ENCODE measurements around the gene KCNAB1. TPM values are rescaled to one million over a fixed set of nuclear protein-coding genes. Genes with fewer than 3 reads are reported as not detected.

Gene KCNAB1
- total RNA-seq, 1 experiment from 2014 or later: 1.0 TPM

DNA sequence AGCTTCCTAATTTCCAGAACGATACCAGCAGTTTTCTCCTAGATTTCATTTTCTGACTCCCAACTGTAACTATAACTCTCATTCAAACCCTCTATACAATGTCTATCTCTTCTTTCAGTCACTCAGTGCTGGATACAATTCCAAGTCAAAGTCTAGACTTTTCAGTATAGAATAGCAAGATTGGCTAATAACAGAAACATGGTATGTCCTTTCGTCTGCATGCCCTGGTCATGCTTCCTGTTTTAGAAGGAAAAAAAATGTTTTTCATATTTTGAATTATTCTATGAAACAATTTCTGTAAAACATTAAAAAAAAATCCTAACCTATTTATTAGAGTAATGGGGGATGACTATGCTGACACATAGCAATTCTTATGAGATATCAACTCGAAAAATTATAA lies 180.0 kb downstream of the KCNAB1 start:
- Mint-ChIP-seq H3K4me3 (no peak overlapping the region), H3K4me1 (peaks cover under 1% of the 10 kb centered on the region; the same call in 1 of the 2 replicates), H3K27ac (no peak overlapping the region), H3K36me3 (no peaks in the 10 kb centered on the region), H3K27me3 (ENCODE audit: low read depth) (no peaks in the 10 kb centered on the region), H3K9me3 (no peaks in the 10 kb centered on the region)
- CTCF ChIA-PET: interaction anchor here (1.5 kb wide), 1 partner anchor 82 kb away, joined by 3 read pairs; no protein-coding TSS in a partner anchor
- ATAC-seq: no peak
- POLR2A ChIA-PET: no interaction called here
- no peak for DNase-seq (ENCODE audit: low spot score)
- no peak for TF ChIP-seq ZNF396 (CRISPR knock-in tag; IDR thresholded peaks at IDR 0.05; ENCODE audit: borderline replicate concordance)
- no peak for TF ChIP-seq OVOL2 (CRISPR knock-in tag; IDR thresholded peaks at IDR 0.05; ENCODE audit: borderline replicate concordance)
- TF ChIP-seq ZNF416 (CRISPR knock-in tag; IDR thresholded peaks at IDR 0.05): no peak
- TF ChIP-seq ELF4 (CRISPR knock-in tag; IDR thresholded peaks at IDR 0.05; ENCODE audit: low read depth): no peak
- TF ChIP-seq JAZF1 (CRISPR knock-in tag; IDR thresholded peaks at IDR 0.05): no peak
- no peak for TF ChIP-seq KAT7 (CRISPR knock-in tag; IDR thresholded peaks at IDR 0.05; ENCODE audit: borderline replicate concordance)
- no peak for TF ChIP-seq NR1H2 (CRISPR knock-in tag; IDR thresholded peaks at IDR 0.05)
- TF ChIP-seq FOXP1 (CRISPR knock-in tag; IDR thresholded peaks at IDR 0.05; ENCODE audit: borderline replicate concordance): no peak
- TF ChIP-seq CREB1 (CRISPR knock-in tag; IDR thresholded peaks at IDR 0.05): no peak
- TF ChIP-seq, protein P1, sequence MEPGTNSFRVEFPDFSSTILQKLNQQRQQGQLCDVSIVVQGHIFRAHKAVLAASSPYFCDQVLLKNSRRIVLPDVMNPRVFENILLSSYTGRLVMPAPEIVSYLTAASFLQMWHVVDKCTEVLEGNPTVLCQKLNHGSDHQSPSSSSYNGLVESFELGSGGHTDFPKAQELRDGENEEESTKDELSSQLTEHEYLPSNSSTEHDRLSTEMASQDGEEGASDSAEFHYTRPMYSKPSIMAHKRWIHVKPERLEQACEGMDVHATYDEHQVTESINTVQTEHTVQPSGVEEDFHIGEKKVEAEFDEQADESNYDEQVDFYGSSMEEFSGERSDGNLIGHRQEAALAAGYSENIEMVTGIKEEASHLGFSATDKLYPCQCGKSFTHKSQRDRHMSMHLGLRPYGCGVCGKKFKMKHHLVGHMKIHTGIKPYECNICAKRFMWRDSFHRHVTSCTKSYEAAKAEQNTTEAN (CRISPR knock-in tag; IDR thresholded peaks at IDR 0.05): no peak

DNA sequence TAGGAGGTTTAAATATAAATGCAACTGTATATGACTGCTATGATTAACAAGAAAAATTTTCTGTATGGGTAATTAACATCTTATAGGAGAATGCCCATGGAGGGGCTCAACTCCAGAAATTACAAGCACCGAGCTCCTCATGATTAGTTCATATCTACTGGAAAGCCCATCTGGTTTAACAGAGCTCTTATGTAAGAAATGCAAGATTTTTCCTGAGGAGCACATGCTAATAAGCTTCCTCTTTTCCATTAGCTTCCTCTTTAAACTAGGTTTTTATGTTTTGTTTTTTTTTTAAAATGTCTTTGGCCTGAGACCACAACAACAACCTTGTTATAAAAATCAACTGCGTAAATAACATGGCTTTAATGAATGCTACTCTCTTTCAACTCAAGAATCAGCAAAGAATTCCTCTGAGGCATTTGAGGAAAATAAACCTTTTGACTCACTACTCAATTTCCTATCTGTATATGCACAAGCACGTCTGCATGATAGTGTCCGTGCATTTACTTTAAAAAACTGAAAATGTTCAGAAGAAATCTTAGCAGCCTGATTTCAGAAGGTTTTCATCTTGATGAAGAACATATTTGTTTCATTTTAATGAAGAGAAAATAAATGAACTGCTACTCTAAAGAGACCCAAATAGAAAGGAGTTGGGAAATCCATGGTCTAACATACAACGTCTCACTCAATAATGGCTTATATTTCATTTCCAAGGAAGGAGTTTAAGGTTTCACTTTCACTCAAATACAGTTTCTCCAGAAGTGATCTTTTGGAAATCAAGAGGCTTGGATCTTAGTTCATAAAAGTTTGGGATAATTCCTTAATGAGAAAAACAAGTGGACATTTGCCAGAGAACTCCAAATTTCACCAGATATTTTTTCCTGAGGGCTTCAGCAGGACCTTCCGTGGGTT lies 180.8 kb downstream of the KCNAB1 start:
- DNase-seq (ENCODE audit: low spot score) (no peak), ATAC-seq (no peak)
- no peak overlapping the region for H3K27ac Mint-ChIP-seq
- H3K9me3 Mint-ChIP-seq: no peaks in the 10 kb centered on the region
- POLR2A ChIA-PET: no interaction called here
- H3K27me3 Mint-ChIP-seq (ENCODE audit: low read depth): no peaks in the 10 kb centered on the region
- TF ChIP-seq, protein P2, sequence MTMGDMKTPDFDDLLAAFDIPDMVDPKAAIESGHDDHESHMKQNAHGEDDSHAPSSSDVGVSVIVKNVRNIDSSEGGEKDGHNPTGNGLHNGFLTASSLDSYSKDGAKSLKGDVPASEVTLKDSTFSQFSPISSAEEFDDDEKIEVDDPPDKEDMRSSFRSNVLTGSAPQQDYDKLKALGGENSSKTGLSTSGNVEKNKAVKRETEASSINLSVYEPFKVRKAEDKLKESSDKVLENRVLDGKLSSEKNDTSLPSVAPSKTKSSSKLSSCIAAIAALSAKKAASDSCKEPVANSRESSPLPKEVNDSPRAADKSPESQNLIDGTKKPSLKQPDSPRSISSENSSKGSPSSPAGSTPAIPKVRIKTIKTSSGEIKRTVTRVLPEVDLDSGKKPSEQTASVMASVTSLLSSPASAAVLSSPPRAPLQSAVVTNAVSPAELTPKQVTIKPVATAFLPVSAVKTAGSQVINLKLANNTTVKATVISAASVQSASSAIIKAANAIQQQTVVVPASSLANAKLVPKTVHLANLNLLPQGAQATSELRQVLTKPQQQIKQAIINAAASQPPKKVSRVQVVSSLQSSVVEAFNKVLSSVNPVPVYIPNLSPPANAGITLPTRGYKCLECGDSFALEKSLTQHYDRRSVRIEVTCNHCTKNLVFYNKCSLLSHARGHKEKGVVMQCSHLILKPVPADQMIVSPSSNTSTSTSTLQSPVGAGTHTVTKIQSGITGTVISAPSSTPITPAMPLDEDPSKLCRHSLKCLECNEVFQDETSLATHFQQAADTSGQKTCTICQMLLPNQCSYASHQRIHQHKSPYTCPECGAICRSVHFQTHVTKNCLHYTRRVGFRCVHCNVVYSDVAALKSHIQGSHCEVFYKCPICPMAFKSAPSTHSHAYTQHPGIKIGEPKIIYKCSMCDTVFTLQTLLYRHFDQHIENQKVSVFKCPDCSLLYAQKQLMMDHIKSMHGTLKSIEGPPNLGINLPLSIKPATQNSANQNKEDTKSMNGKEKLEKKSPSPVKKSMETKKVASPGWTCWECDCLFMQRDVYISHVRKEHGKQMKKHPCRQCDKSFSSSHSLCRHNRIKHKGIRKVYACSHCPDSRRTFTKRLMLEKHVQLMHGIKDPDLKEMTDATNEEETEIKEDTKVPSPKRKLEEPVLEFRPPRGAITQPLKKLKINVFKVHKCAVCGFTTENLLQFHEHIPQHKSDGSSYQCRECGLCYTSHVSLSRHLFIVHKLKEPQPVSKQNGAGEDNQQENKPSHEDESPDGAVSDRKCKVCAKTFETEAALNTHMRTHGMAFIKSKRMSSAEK (CRISPR knock-in tag; IDR thresholded peaks at IDR 0.05; ENCODE audit: borderline replicate concordance): no peak
- no peak for TF ChIP-seq ATF1 (CRISPR knock-in tag; IDR thresholded peaks at IDR 0.05)
- no peak for TF ChIP-seq ZNF138 (CRISPR knock-in tag; conservative IDR thresholded peaks at IDR 0.05)
- no peak for TF ChIP-seq NFATC4 (CRISPR knock-in tag; IDR thresholded peaks at IDR 0.05)
- no peak for TF ChIP-seq FOXK1 (CRISPR knock-in tag; IDR thresholded peaks at IDR 0.05)
- no peak for TF ChIP-seq TEAD4 (CRISPR knock-in tag; IDR thresholded peaks at IDR 0.05)
- no peak for TF ChIP-seq NFE2L1 (CRISPR knock-in tag; IDR thresholded peaks at IDR 0.05)
- TF ChIP-seq, protein P3, sequence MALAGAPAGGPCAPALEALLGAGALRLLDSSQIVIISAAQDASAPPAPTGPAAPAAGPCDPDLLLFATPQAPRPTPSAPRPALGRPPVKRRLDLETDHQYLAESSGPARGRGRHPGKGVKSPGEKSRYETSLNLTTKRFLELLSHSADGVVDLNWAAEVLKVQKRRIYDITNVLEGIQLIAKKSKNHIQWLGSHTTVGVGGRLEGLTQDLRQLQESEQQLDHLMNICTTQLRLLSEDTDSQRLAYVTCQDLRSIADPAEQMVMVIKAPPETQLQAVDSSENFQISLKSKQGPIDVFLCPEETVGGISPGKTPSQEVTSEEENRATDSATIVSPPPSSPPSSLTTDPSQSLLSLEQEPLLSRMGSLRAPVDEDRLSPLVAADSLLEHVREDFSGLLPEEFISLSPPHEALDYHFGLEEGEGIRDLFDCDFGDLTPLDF (CRISPR knock-in tag; IDR thresholded peaks at IDR 0.05): no peak
- no peak for TF ChIP-seq ZNF423 (CRISPR knock-in tag; IDR thresholded peaks at IDR 0.05)
- no peak for TF ChIP-seq ZBTB21 (CRISPR knock-in tag; IDR thresholded peaks at IDR 0.05; ENCODE audit: borderline replicate concordance)
- no peak for TF ChIP-seq ZNF317 (CRISPR knock-in tag; IDR thresholded peaks at IDR 0.05; ENCODE audit: borderline replicate concordance, low read depth)
- TF ChIP-seq ZNF396 (CRISPR knock-in tag; IDR thresholded peaks at IDR 0.05; ENCODE audit: borderline replicate concordance): no peak
- TF ChIP-seq NR2C2 (CRISPR knock-in tag; IDR thresholded peaks at IDR 0.05): no peak
- no peak for TF ChIP-seq FOXJ3 (CRISPR knock-in tag; IDR thresholded peaks at IDR 0.05; ENCODE audit: borderline replicate concordance)
- no peak for TF ChIP-seq ZNF416 (CRISPR knock-in tag; IDR thresholded peaks at IDR 0.05)
- TF ChIP-seq, protein P4, sequence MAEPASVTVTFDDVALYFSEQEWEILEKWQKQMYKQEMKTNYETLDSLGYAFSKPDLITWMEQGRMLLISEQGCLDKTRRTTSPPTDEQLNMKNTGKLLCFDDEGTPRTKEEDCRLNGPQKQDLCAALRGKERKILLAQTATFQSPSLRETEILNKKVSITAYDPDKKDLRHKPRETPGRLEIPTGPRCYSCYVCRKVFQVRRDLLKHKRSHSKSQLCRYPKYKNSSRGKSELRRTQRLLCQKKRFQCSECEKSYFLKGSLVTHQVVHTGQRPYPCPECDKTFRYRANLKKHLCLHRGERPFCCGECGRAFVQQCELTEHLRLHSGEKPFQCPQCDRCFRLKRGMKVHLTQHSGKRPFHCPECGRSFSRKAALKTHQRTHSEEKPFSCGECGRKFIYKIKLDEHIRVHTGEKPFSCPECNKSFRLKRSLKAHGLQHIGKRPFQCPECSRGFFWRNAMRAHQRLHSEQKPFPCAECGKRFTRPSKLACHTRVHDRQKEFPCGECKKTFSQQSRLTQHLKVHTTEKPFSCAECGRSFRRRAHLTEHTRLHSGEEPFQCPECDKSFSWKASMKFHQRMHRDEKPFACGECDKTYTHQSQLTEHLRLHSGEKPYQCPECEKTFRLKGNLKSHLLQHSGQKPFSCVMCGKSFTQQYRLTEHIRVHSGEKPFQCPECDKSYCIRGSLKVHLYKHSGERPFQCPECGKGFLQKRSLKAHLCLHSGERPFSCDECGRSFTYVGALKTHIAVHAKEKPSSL (CRISPR knock-in tag; conservative IDR thresholded peaks at IDR 0.05): no peak
- no peak for TF ChIP-seq CREB1 (CRISPR knock-in tag; IDR thresholded peaks at IDR 0.05)
- H3K4me1 Mint-ChIP-seq: peaks cover 6% of the 10 kb centered on the region
- H3K36me3 Mint-ChIP-seq: no peaks in the 10 kb centered on the region
- CTCF ChIA-PET: interaction anchor here (1.5 kb wide), 1 partner anchor 81 kb away, joined by 3 read pairs; no protein-coding TSS in a partner anchor
- H3K4me3 Mint-ChIP-seq: no peak overlapping the region

All from WTC11 (cell line).